GM19239 (cell line): ENCODE measurements around the gene PIN1.
"Not testable (repeated sequence)": the region's sequence is repeated elsewhere in the genome, so short reads cannot be mapped to it uniquely, and the experiment has no call there.

Source experiments
- DNase-seq: peaks from one replicate; pipeline ENCODE4 v3.0.0; 2011; ENCODE audit warnings: low spot score; ENCODE audit not compliant: insufficient read length
- FAIRE-seq: peaks from 2 replicates; lab custom pipeline; 2011; peaks lifted over from hg19 to GRCh38; lab: Jason Lieb, UNC

The PIN1 gene

DNA sequence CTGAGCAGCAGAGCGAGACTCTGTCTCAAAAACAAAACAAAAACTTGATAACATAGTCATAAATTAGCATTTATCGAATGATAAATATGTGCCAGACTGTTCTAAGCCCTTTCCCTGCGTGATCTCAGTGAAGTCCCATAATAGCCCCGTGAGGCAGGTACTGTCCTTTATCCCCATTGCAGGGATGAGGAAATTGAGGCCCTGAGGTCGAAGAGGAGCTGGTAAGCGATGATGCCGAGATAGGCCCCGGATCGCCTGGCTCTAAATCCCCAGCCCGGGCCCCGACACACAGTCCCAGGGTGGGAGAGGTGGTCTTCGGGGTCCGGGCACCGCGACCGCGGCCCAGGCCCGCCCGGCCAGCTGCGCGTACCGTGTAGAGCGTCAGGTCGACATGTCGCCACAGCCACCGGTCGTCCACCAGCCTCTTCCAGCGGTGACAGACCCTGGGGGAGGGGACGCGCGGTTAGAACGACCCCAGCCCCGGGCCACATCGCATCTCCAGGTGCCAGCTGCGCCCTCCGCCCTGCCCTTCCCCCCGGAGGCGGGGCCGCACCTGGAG is 16.9 kb upstream of the PIN1 start:
- DNase-seq (no peak), FAIRE-seq (no peak)

GRCh38 chr19:9818734-9819595 is 16.2 kb upstream of the PIN1 start, which contains the start of gene FBXL12:
TSS of gene FBXL12 (minus strand) at chr19:9819079. CDS start at chr19:9818813, 266 bp downstream.
- peak; percentile 80 for DNase-seq
- peak; percentile 99 for FAIRE-seq

DNA sequence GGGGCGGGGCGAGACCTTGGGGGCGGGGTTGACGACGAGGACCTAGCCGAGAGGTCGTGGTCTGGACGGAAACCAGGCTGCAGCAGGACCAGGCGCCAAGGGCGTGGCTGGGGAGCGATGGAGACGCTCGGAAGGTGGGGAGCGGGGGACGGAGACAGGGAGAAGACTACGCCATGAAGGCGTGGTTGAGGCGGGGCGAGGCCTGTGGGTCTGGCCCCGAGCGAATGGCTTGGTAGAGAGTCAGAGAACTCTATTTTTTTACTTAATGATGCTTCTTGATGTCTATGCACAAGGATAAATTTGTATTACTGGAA is 15.6 kb upstream of the PIN1 start:
- FAIRE-seq = no peak
- DNase-seq = peak; percentile 85

- not testable (repeated sequence) for DNase-seq, FAIRE-seq
Observed at GRCh38 chr19:9820034-9820433, 15.1 kb upstream of the PIN1 start.

DNA sequence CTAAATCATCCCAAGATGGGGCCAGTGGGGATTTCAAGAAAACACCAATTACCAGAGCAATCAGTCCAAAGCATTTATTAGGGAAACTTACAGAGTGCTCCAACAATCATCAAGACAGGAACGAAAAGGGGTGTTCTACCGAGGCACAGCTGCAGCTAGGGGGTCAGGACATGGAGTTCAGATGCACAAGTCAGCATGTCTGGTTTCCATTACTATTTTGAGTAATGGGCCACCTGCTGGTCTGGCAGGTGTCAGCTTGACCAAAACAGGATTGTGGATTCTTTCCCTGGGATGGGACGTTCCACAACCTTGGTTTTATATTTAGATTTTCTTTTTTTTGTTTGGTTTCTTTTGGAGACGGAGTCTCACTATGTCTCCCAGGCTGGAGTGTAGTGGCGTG is 11.3 kb upstream of the PIN1 start:
- DNase-seq (no peak), FAIRE-seq (no peak)

DNA sequence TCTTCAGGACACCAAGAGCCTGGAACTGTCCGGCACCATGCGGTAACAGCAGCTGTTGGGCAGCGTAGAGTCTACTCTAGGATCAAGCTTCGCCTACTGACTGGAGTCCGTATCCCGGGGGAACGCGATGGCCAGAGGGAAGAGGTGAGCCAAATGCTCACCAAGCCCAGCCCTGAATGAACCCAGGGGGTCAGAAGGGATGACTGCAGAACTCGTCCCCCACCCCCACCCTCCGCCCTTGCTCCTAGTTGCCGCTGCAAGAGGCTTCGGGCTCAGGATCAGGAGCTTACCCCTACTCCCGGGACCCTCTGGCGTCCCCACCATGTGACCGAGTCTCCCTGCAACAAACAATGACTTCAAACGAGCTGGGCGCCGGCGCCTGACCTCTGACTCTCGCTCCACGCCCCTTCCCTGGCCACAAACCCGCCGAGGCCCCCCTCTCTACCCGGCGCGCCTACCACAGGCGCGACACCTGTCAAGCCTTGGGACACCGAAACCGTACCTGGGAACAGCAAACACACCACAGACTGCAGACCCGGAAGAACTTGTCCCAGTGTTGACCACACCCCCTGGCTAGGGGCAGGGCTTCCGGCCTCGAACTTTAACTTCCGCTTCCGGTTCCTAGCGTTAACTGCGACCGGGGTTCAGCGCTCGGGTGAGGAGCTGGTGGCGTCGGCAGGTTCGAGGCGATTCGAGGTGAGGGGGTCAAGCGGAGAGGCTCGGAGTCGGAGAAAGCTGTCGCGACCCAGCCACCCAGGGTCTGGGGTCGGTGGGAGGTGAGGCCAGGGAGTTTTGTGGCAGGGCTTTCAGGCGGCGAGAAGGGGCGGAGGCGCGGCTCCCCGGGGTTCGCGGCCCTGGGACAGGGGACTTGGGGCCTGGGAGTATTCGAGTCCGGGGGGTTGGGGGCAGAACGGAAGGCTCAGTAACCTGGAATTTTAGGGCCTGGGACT is 7.6 kb upstream of the PIN1 start, which contains the start of gene UBL5:
Gene UBL5, plus strand, starts transcription at position 630 of the 950 bp plus-strand sequence. CDS start 420 bp downstream, outside the sequence.
- peak; percentile 99 for FAIRE-seq

DNA sequence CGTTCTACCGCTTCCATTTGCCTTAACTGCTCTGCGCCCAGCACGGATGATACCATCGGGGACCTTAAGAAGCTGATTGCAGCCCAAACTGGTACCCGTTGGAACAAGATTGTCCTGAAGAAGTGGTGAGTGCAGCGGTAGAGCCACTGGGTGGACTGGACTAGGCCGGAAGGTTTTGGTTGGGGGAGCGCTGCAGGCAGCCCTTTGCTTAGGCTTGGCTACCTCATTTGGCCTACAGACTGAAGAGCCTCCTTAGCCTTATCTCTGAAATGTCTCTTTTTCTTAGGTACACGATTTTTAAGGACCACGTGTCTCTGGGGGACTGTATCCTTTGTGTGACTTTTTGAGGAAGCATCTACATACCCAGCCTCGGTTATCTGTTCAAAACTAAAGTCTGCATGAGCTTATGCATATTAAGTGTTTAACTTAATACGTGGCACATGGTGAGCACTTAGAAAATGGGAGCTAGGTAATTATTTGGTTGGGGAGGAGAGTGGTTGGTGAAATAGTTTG is 6.5 kb upstream of the PIN1 start:
- DNase-seq = no peak

More for the DNA sequence above, 7.6 kb upstream of the PIN1 start, which contains the start of gene UBL5:
- DNase-seq = peak; percentile 87

DNA sequence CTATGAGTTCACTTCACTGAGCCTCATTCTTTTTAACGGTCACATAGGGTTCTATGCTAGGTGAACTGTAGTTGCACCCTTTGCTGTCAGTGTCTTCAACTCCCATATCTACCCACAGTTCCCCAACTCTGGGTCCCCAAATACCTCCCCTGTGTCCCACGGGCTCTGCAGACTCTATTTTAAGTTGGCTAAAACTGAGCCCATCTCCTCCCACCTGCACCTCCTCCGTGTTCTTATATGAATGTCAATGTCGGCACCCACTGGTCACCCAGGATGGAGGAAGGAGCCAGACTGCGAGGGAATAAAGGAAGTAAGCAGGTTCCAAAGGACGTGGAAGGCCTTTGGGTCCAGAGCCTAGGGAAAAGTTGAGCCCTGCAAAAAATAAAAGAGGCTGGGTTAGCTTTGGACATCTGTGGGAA is 802 bp upstream of the PIN1 start:
- DNase-seq (no peak), FAIRE-seq (no peak)

More for the DNA sequence above, 6.5 kb upstream of the PIN1 start:
- FAIRE-seq = no peak

GRCh38 chr19:9835507-9835949 is 410 bp downstream of the PIN1 start:
- no peak for FAIRE-seq

DNA sequence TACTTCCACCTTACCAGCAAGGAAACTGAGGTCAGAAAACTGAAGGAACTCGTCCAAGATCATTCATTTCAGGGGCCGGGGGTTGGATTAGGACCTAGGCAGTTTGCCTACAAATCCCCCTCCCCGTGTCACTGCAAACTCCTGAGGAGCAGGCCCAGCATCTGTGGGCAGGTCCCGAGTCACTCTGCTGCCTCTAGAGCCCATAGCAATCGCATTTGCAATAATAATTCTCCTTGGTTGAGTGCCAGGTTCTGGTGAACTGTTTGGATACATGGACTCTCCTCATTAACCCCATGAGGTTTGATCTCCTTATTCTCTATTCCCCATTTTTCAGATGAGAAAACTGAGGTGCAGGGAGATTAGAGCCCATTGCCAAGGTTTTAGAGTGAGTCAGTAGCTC is 903 bp downstream of the PIN1 start:
- FAIRE-seq (no peak), DNase-seq (no peak)

More at GRCh38 chr19:9835507-9835949, 410 bp downstream of the PIN1 start:
- DNase-seq = no peak

DNA sequence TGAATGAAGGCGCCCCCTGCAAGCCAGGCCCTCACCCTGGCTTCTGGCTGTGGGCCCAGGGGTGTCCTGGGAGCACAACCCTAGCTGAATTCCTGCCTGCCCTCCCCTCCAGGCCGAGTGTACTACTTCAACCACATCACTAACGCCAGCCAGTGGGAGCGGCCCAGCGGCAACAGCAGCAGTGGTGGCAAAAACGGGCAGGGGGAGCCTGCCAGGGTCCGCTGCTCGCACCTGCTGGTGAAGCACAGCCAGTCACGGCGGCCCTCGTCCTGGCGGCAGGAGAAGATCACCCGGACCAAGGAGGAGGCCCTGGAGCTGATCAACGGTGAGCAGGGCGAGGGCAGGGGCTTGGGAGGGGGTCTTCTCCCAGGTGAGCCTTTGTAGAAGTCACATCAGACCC is 3.2 kb downstream of the PIN1 start:
- FAIRE-seq = no peak

GRCh38 chr19:9839415-9839814 is 4.3 kb downstream of the PIN1 start:
- FAIRE-seq (no peak), DNase-seq (no peak)

More for the DNA sequence above, 3.2 kb downstream of the PIN1 start:
- DNase-seq = no peak

DNA sequence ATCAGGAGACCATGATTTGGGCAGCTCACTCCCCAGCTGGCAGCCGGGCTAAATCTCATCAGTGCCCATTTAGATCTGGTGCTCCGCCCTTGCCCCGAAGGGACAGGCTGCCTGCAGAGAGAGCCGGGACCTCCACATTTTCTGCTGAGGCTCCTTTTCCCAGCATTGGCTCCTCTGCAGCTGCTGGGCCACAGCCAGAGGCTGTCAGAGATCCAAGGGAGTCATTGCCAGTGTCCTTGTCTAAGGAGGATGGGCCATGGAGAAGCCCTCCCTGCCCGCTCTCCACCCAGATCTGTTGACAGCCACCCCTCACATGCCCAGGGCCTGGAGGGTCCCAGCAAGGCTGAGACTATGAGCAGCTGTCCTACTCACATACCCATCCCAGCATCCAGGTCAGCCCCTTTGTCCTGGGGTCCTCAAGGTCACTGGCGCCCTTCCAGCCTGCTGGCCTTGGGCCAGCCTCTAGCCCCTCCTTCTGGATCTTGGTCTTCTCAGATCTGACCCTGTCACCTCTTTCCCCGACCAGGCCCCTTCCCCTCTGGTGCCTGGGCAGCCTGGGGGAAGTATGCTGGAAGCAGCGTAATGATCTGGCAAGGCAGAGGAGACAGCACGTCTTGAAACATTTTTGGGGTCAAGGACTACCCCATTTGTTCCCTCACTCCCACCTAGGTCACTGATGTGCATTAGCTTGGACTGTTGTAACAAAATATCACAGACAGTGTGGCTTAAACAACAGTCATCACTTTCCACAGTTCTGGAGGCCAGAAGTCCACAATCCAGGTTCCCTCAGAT is 7.9 kb downstream of the PIN1 start:
- no peak for FAIRE-seq
- DNase-seq = no peak

DNA sequence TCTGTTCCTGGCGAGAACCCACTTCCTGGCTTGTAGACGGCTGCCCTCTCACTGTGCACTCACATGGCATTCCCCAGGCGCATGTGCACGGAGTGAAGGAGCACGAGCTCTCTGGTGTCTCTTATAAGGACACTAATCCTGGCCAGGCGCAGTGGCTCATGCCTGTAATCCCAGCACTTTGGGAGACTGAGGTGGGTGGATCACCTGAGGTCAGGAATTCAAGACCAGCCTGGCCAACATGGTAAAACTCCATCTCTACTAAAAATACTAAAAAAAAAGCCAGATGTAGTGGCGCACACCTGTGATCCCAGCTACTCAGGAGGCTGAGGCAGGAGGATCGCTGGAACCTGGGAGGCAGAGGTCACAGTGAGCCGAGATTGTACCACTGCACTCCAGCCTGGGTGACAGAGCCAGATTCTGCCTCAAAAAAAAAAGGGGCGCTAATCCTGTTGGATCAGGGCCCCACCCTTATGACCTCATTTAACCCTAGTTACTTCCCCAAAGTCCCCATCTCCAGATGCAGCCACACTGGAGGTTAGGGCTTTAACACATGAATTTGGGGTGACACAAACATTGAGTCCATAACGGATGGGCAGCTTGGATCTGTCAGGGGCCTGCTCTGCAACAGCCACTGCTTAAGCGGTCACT is 8.6 kb downstream of the PIN1 start:
- DNase-seq, FAIRE-seq: not testable (repeated sequence)

- FAIRE-seq (no peak), DNase-seq (no peak)
Observed at GRCh38 chr19:9847087-9847671, 12.1 kb downstream of the PIN1 start.

- no peak for FAIRE-seq
- DNase-seq = no peak
Observed at GRCh38 chr19:9848060-9848459, 12.9 kb downstream of the PIN1 start.

DNA sequence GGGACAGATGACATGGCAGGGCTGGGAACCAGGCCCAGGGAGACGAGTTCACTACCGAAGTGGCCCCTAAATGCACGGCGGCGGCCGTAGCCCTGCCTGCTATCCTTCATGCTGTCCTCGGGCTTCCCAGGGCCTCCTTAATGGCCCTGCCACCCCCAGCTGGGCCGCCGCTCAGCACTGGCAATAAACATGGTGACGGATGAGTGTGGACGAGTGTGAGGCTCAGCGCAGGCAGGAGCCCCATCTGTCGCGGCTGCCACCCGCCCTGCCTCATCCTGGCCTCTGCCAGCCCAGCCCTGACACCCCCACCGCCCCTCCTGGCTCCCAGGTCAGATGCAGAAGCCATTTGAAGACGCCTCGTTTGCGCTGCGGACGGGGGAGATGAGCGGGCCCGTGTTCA is 13.6 kb downstream of the PIN1 start:
- no peak for DNase-seq
- FAIRE-seq = no peak

DNA sequence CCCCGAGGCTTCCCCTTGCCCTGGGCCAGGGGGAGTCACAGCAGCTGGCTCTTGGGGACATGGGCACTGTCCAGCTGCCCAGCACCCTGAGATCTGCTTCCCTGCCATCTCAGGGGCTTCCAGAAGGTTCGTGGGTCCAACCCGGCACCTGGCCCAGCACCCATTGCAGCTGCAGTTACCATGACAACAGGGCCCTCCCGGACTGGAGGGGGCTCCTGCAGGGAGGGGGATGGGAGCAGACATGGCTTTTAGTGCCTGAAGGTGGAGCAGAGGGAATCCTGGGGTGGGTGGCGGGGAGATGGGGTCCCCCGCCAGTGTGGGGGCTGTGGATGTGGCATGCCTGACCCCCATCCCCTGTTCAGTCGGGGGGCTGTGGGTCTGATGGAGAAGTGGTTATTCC is 14.7 kb downstream of the PIN1 start:
- no peak for FAIRE-seq
- no peak for DNase-seq
